ENCODE data around the gene CNIH3. TPM values are rescaled to one million over a fixed set of nuclear protein-coding genes. Genes with fewer than 3 reads are reported as not detected.

Gene CNIH3
- total and polyA plus RNA-seq, 9 donors: 2.1 to 4.7 (median 2.9) TPM

DNA sequence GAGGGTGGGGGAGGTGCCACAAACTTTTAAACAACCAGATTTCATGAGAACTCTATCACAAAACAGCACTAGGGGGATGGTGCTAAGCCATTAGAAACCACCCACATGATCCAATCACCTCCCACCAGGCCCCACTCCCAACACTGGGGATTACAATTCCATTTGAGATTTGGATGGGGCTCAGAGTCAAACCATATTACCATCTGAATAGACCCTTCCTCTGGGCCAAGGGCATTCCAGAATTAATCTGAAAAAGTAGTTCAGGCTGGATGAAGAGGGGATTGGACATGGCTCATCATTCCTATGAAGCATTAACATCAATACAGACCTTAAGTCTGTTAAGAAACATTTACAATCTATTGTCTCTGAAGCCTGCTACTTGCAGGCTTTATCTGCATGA, 163.4 kb downstream of the CNIH3 start:
- H3K4me3 ChIP-seq (ENCODE audit: low read length): no peak overlapping the region
- DNase-seq: no peak
- H3K36me3 ChIP-seq (ENCODE audit: control insufficient read depth, insufficient read depth, low read length): no peaks in the 10 kb centered on the region
- no peak overlapping the region for H3K27ac ChIP-seq (ENCODE audit: low read length)
- H3K9me3 ChIP-seq (replicated peaks; ENCODE audit: control insufficient read depth, low read depth, low read length): no peaks in the 10 kb centered on the region
- no peaks in the 10 kb centered on the region for H3K4me1 ChIP-seq (ENCODE audit: control insufficient read depth, insufficient read depth, low read length)
- H3K27me3 ChIP-seq (ENCODE audit: control insufficient read depth, insufficient read depth, low read length): no peaks in the 10 kb centered on the region

DNA sequence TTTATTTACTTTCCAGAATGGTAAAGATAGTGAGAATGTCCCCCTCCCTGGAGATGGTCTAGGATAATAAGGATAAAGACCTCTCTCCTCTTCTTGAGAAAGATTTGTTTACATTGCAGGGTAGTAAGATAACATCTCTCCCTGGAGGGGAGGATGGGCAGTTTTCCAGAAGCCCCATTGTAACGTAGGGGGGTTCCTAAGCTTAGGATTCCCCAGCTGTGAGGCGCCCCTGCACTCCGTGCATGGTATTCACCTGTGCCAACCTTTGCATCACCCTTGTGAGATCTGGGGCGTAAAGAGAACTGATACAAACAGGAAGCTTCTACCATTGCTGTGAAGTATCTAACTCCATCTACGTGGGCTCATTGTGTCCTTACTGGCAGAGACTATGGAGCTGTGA, 164.6 kb downstream of the CNIH3 start:
- no peak overlapping the region for H3K4me3 ChIP-seq (ENCODE audit: low read length)
- no peak overlapping the region for H3K27ac ChIP-seq (ENCODE audit: low read length)
- 64% methylated on average over 2 of the region's 5 CpGs for WGBS (ENCODE audit: insufficient coverage)
- H3K27me3 ChIP-seq (ENCODE audit: control insufficient read depth, insufficient read depth, low read length): no peaks in the 10 kb centered on the region
- DNase-seq: no peak
- no peaks in the 10 kb centered on the region for H3K9me3 ChIP-seq (replicated peaks; ENCODE audit: control insufficient read depth, low read depth, low read length)
- H3K36me3 ChIP-seq (ENCODE audit: control insufficient read depth, insufficient read depth, low read length): no peaks in the 10 kb centered on the region
- H3K4me1 ChIP-seq (ENCODE audit: control insufficient read depth, insufficient read depth, low read length): no peaks in the 10 kb centered on the region

DNA sequence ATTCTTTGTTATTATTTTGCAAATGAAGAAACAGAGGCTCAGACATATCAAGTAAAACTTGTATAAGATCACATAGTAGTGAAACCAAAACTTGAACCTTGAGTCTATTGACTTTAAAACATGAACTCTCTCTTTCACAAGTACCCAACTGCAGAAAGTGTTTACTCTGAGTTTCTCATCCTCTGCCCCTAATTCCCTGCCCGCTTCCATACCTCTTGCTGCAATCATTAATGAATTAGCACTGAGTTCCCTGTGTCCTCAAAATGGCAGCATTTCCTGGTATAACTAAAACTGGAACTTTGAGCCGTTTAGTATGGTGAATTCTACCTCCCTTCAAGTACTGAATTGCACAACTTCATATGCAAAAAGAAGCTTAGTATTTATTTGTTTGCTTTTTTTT, 165.7 kb downstream of the CNIH3 start:
- Histone ChIP-seq H3K27me3 (ENCODE audit: control insufficient read depth, insufficient read depth, low read length) (no peaks in the 10 kb centered on the region), H3K36me3 (ENCODE audit: control insufficient read depth, insufficient read depth, low read length) (no peaks in the 10 kb centered on the region), H3K4me3 (ENCODE audit: low read length) (no peak overlapping the region), H3K27ac (ENCODE audit: low read length) (no peak overlapping the region), H3K9me3 (replicated peaks; ENCODE audit: control insufficient read depth, low read depth, low read length) (no peaks in the 10 kb centered on the region), H3K4me1 (ENCODE audit: control insufficient read depth, insufficient read depth, low read length) (no peaks in the 10 kb centered on the region)
- WGBS (ENCODE audit: insufficient coverage): 67% methylated on average over 1 of the region's 2 CpGs
- DNase-seq: no peak

DNA sequence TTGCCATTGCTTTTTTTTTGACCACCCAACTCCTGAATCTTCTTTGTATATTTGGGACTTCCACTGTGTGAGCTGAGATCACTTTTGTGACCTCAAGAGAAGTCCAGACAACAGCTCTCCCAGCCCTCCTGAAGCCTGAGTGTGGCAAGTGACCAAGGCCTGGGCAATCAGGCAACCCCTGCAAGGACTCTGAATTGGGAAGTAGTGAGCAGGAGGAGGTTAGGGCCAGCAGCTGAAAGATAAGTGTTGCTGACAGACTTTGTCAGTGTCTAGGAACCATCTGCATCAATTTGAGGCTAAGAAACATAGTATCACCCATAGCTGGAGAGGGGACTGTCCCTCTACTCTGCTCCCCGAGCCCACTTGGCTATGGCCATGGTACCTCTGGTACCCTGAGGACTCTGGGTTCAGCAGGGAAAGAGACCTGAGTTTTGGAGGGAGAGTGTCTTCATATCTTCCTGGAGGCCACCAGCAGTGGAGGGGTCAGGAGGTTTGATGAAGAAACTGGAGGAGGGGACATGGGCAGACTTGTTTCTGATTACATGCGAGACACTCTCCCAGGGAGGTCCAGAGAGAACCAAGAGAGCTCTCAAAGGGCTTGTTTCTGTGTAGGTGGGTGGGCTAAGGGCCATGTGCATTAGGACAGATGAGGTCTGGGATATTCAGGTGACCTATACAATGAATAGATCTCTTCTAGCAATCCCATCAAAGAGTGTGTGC, 166.3 kb downstream of the CNIH3 start:
- DNase-seq: no peak
- Histone ChIP-seq H3K27me3 (ENCODE audit: control insufficient read depth, insufficient read depth, low read length) (no peaks in the 10 kb centered on the region), H3K27ac (ENCODE audit: low read length) (no peak overlapping the region), H3K4me3 (ENCODE audit: low read length) (no peak overlapping the region), H3K36me3 (ENCODE audit: control insufficient read depth, insufficient read depth, low read length) (no peaks in the 10 kb centered on the region), H3K9me3 (replicated peaks; ENCODE audit: control insufficient read depth, low read depth, low read length) (no peaks in the 10 kb centered on the region), H3K4me1 (ENCODE audit: control insufficient read depth, insufficient read depth, low read length) (no peaks in the 10 kb centered on the region)
- WGBS (ENCODE audit: insufficient coverage): 63% methylated on average over 1 of the region's 2 CpGs

DNA sequence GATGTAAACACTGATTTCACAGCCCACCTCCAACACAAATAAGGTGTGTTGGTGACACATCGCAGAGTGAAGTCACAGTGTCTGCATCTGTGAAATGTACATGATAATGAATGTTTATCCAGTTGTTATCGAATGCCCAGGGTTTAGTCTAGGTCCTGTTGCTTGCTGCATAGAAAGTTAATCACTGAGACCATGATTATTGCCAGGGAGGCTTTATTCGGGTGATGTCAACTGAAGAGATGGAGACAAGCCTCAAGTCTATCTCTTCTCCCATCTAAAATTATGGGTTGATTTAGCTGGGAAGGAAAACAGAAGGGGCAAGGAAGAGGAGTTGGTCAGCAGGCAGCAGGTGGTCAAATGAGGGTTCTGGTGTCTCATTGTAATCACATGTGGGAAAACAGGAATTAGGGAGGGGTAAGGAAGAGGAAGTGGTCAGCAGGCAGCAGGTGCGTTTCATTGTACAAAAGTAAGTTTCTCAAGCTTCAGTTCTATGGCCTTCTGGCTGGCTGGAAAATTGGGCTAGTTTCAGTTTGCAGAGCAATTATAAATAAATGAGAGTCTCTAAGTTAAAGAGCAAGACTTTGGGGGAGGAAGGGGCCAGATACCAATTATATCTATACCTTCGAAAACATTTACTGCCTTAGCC, 167.0 kb downstream of the CNIH3 start:
- Histone ChIP-seq H3K36me3 (ENCODE audit: control insufficient read depth, insufficient read depth, low read length) (no peaks in the 10 kb centered on the region), H3K9me3 (replicated peaks; ENCODE audit: control insufficient read depth, low read depth, low read length) (no peaks in the 10 kb centered on the region), H3K4me1 (ENCODE audit: control insufficient read depth, insufficient read depth, low read length) (no peaks in the 10 kb centered on the region), H3K27ac (ENCODE audit: low read length) (no peak overlapping the region), H3K27me3 (ENCODE audit: control insufficient read depth, insufficient read depth, low read length) (no peaks in the 10 kb centered on the region), H3K4me3 (ENCODE audit: low read length) (no peak overlapping the region)
- no peak for DNase-seq
- 14% methylated on average over 1 of the region's 5 CpGs for WGBS (ENCODE audit: insufficient coverage)

DNA sequence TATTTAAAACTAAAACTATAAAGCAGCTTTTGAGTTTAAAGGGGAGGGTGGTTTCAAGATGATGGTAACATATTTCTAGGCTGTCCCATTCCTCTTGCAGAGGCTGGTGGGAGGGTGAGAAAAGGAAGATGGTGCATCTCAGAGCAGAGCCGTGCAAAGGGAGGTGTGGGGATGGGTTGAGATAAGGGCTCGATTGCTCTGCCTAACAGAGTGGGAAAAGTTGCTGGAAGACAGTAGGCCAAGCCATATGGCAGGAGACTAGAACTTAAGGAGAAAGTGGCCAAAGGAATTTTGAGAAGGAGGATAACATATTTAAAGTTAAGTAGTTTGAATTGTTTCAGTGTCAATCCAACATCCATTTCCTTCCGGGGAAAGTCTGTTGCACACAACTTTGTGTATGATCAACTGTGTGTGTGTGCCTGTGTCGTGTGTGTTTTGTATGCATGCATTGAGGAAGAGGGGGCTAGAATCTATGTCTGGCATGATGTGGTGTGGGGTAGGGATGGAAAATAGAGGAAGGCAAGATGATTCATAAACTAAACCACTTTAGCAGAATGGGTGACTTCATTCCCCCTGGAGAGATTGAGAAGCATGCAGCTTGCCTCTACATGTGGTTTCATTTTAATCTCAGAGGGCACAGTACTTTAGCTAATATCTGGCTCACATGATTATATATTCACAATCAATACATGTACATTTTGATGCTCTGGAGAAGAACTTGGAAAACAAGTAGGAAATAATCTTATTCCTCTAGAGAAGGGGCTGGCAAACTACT, 168.3 kb downstream of the CNIH3 start:
- WGBS (ENCODE audit: insufficient coverage): 64% methylated on average over 3 of the region's 4 CpGs
- no peak overlapping the region for H3K27ac ChIP-seq (ENCODE audit: low read length)

DNA sequence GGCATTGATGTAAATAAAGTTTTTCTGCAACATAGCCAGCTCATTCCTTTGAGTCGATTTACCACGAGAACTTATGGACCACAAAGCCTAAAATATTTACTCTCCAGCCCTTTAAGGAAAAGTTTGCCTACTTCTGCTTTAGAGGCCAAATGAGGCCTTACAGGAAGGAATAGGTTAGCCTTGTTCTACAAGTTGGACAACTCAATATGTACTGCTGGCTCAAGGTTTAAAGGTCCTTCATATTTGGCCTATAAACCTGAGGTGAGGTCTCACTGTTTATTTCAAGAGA, 168.9 kb downstream of the CNIH3 start:
- Histone ChIP-seq H3K9me3 (replicated peaks; ENCODE audit: control insufficient read depth, low read depth, low read length) (no peaks in the 10 kb centered on the region), H3K36me3 (ENCODE audit: control insufficient read depth, insufficient read depth, low read length) (no peaks in the 10 kb centered on the region), H3K27me3 (ENCODE audit: control insufficient read depth, insufficient read depth, low read length) (no peaks in the 10 kb centered on the region), H3K4me3 (ENCODE audit: low read length) (no peak overlapping the region), H3K4me1 (ENCODE audit: control insufficient read depth, insufficient read depth, low read length) (no peaks in the 10 kb centered on the region), H3K27ac (ENCODE audit: low read length) (no peak overlapping the region)
- DNase-seq: no peak
- no CpG with 5 or more reads among the region's 2 CpGs for WGBS (ENCODE audit: insufficient coverage)

More for the DNA sequence above, 168.3 kb downstream of the CNIH3 start:
- Histone ChIP-seq H3K36me3 (ENCODE audit: control insufficient read depth, insufficient read depth, low read length) (no peaks in the 10 kb centered on the region), H3K9me3 (replicated peaks; ENCODE audit: control insufficient read depth, low read depth, low read length) (no peaks in the 10 kb centered on the region), H3K4me3 (ENCODE audit: low read length) (no peak overlapping the region), H3K4me1 (ENCODE audit: control insufficient read depth, insufficient read depth, low read length) (no peaks in the 10 kb centered on the region), H3K27me3 (ENCODE audit: control insufficient read depth, insufficient read depth, low read length) (no peaks in the 10 kb centered on the region)
- no peak for DNase-seq

DNA sequence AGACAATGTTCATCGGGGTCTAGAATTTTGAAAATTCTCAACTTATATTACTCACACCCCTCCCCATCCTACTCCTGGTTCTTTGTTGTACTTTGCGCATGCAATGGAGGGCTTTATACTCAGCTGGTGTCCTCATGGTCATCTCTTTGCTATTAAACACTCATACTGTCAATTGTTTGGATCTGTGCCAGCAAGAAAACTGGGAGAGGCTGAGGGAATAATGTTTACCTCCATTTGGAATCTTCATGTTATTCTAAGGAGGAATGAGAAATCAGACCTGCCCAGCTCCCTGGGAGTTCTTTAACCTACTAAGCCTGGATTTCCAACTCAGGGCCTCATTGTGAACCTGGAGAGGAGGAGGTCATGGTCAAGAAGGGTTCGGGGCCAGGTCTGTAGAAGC, 169.5 kb downstream of the CNIH3 start:
- Histone ChIP-seq H3K9me3 (replicated peaks; ENCODE audit: control insufficient read depth, low read depth, low read length) (no peaks in the 10 kb centered on the region), H3K27ac (ENCODE audit: low read length) (no peak overlapping the region), H3K36me3 (ENCODE audit: control insufficient read depth, insufficient read depth, low read length) (no peaks in the 10 kb centered on the region), H3K27me3 (ENCODE audit: control insufficient read depth, insufficient read depth, low read length) (no peaks in the 10 kb centered on the region), H3K4me1 (ENCODE audit: control insufficient read depth, insufficient read depth, low read length) (no peaks in the 10 kb centered on the region), H3K4me3 (ENCODE audit: low read length) (no peak overlapping the region)
- 90% methylated on average over 2 of the region's 3 CpGs for WGBS (ENCODE audit: insufficient coverage)
- no peak for DNase-seq

DNA sequence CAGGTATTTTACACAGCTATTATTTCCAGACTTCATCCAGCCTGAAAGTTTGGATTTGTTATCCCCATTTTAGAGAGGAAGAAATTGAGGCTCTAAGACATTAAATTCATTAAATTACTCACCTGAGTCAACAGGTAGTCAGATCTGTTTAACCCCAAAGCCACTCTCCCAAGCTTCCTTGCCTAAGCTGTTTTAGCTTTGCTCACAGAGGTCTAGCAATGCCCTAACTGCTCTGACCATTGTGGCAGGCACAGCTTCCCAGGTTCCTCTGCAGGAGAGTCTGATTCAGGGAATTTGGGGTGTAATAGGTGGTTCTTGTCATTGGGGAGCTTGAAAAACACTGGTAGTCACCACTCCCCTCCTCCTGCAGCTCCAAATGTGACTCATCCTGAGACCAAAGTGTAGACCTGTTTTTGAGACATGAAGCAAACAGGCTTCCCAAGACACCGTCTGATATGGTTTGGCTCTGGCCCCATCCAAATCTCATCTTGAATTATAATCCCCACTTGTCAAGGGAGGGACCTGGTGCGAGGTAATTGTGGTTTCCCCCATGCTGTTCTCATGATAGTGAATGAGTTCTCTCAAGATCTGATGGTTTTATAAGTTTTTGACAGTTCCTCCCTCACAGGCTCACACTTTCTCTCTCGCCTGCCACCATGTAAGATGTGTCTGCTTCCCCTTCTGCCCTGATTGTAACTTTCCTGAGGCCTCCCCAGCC, 170.6 kb downstream of the CNIH3 start:
- Histone ChIP-seq H3K4me3 (ENCODE audit: low read length) (no peak overlapping the region), H3K27ac (ENCODE audit: low read length) (no peak overlapping the region), H3K4me1 (ENCODE audit: control insufficient read depth, insufficient read depth, low read length) (no peaks in the 10 kb centered on the region), H3K9me3 (replicated peaks; ENCODE audit: control insufficient read depth, low read depth, low read length) (no peaks in the 10 kb centered on the region), H3K36me3 (ENCODE audit: control insufficient read depth, insufficient read depth, low read length) (no peaks in the 10 kb centered on the region), H3K27me3 (ENCODE audit: control insufficient read depth, insufficient read depth, low read length) (no peaks in the 10 kb centered on the region)
- 60% methylated on average over 1 of the region's 3 CpGs for WGBS (ENCODE audit: insufficient coverage)
- DNase-seq: no peak

DNA sequence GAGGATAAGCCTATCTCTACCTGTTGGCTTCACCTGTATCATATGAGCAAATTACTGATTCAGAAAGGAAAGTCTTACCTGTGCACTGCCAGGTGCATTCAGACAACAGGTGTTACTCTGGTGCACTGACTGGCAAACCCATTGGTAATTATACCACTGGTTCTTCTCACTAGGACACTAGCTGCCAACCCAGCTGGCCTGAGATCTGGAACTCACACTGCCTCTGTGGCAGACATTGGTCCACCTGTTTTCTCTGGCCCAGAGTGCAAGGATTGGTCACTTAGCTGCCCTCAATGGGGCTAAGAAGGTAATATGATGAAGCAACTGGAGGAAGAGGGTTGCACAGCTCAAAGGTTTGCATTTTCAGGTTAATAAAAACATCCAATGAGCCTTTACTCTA, 173.2 kb downstream of the CNIH3 start:
- DNase-seq: no peak
- Histone ChIP-seq H3K4me1 (ENCODE audit: control insufficient read depth, insufficient read depth, low read length) (no peaks in the 10 kb centered on the region), H3K4me3 (ENCODE audit: low read length) (no peak overlapping the region), H3K27ac (ENCODE audit: low read length) (no peak overlapping the region), H3K36me3 (ENCODE audit: control insufficient read depth, insufficient read depth, low read length) (no peaks in the 10 kb centered on the region), H3K9me3 (replicated peaks; ENCODE audit: control insufficient read depth, low read depth, low read length) (no peaks in the 10 kb centered on the region), H3K27me3 (ENCODE audit: control insufficient read depth, insufficient read depth, low read length) (no peaks in the 10 kb centered on the region)
